Heart left ventricle (tissue), 16 donors: Measurements from ENCODE around the gene JUP. TPM values are rescaled to one million over a fixed set of nuclear protein-coding genes. Genes with fewer than 3 reads are reported as not detected.

Experiments
- ATAC-seq, 4 donors: fragments of 200-7000 bp; cut with Tn5 transposase; one replicate each; pipeline ENCODE4 v1.9.1; 2020 to 2022; ENCODE audit warnings: moderate library complexity in 4 of 4, mild to moderate bottlenecking in 3 of 4, moderate number of reproducible peaks in 1 of 4
- DNase-seq, 5 donors: peaks; one replicate each; pipeline ENCODE4 v3.0.0-alpha.2; 2020
- H3K27ac ChIP-seq, 12 donors: fragments of 200-600 bp; sonication (generic) in 4 of 12; one replicate each; pipeline versions ENCODE4 v1.5.0 to v1.8.0; 2016 to 2022; ENCODE audit warnings: mild to moderate bottlenecking in 2 of 12
- H3K27me3 ChIP-seq, 9 donors: fragments of 200-600 bp; sonication (generic) in 2 of 9; one replicate each; pipeline versions ENCODE4 v1.5.1 to v1.8.0; 2016 to 2022; ENCODE audit warnings: mild to moderate bottlenecking in 3 of 9
- H3K36me3 ChIP-seq, 9 donors: fragments of 200-600 bp; sonication (generic) in 2 of 9; one replicate each; pipeline versions ENCODE4 v1.5.0 to v1.8.0; 2018 to 2022; ENCODE audit warnings: mild to moderate bottlenecking in 2 of 9
- H3K4me1 ChIP-seq, 12 donors: fragments of 200-600 bp; sonication (generic) in 4 of 12; one replicate each; pipeline versions ENCODE4 v1.5.0 to v1.8.0; 2016 to 2022; ENCODE audit warnings: mild to moderate bottlenecking in 3 of 12
- H3K4me3 ChIP-seq, 12 donors: fragments of 200-600 bp; sonication (generic) in 4 of 12; one replicate each; pipeline versions ENCODE4 v1.5.0 to v1.8.0; 2017 to 2022; ENCODE audit warnings: mild to moderate bottlenecking in 9 of 12, moderate library complexity in 4 of 12
- H3K9me3 ChIP-seq, 12 donors: fragments of 200-600 bp; sonication (generic) in 4 of 12; one replicate each; pipeline versions ENCODE4 v1.5.0 to v1.8.0; 2016 to 2022; ENCODE audit warnings: mild to moderate bottlenecking in 1 of 12
- POLR2A ChIP-seq, 2 donors: fragments of 450-650 bp; IDR thresholded peaks; one replicate each; pipeline ENCODE4 v1.6.1; 2017; ENCODE audit warnings: antibody characterized with exemption in 2 of 2, mild to moderate bottlenecking in 2 of 2, moderate library complexity in 2 of 2
- WGBS, 4 donors: extraction: QIAGEN DNeasy Blood & Tissue Kit in 2 of 4; methylation state at CpG; one replicate each; pipeline versions ENCODE4 v1.1.5 to v1.1.7; 2013 to 2018; 5-methylcytosine and 5-hydroxymethylcytosine counted together
- intact Hi-C, 10 donors: fragments of 100-400 bp; cut with DNase I; formaldehyde crosslinking; loops; one replicate each; pipeline versions ENCODE4 v1.11.1 to v1.14.2; 2022
- polyA plus RNA-seq, 2 donors: library from polyadenylated mRNA; stranded (reverse); fragments of 200-250 nt; gene quantifications; one replicate each; pipeline ENCODE4 v1.2.3, GENCODE V29; 2013
- total RNA-seq, 9 donors: library from RNA; depleted of rRNA in 2 of 9; stranded (reverse); fragments of >200 nt in 2 of 9; fragmentation: NEBNext Ultra II Directional in 3 of 9; extraction: Animal tissue kit (Norgen Biotek cat#: 25700) in 3 of 9; gene quantifications; one replicate each; pipeline versions ENCODE4 v1.1.0 to v1.2.4, GENCODE V29; 2016 to 2023
- TF ChIP-seq, protein P1 (sequence below), 12 donors: fragments of 200-600 bp; sonication (generic) in 4 of 12; IDR thresholded peaks; one replicate each; pipeline versions ENCODE4 v1.5.0 to v1.8.0; 2018 to 2022; ENCODE audit warnings: antibody characterized with exemption in 12 of 12, mild to moderate bottlenecking in 5 of 12
- donor health status: ischemic (EF 13 %, LVEDD 7.1; RV severe dilation, severe dysfunction).
- donor health status: healthy with polysubstance abuse.
- donor health status: DM: no; HTN: yes; CAD: no.
- donor health status: DM: no; HTN: no; CAD: no.
- donor health status: ischemic (EF 25% LVEDD 6.9; RV normal size, moderate dysfunction).
- donor health status: ischemic (EF 25% LVEDD 5.7; RV mildly dilated, moderate dysfunction).
- donor health status: healthy.
- donor health status: DM: yes; HTN: yes; CAD: no.
- donor health status: ischemic (EF 35%, LVEDD 5.7; RV mildly dilated, moderate dysfunction).
- donor health status: nonischemic (EF 11% LVEDD 7.7; RV severe dilation, severe dysfunction).
- donor health status: DM: yes; HTN: yes; CAD: no.
- donor health status: PGD.
- donor health status: ischemic (EF 29% LVEDD 5.4; RV normal size, mild dysfunction).
- donor health status: nonischemic (EF 23%, LVEDD 6.1; RV moderate dilation, normal function).

The JUP gene
- total and polyA plus RNA-seq, 11 donors: 94.6 to 503 (median 159) TPM

DNA sequence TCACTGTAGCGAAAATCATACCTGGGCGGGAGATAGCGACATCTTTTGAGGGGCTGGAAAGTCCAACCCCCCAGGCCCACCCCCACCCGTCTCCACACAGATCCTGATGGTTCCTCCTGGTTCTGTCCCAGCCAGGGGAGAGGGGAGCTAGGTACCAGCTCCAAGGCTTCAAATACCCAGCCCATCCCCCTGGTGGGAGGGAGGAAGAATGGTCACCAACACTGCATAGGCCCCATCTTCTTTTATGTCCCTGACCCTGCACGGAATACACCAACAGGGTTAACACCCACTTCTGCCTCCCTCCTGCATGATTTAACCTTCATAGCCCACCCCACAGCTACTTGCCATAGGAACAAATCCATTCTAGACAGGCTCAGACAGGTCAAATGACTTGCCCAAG lies 61.4 kb downstream of the JUP start:
- TF ChIP-seq POLR2A (IDR thresholded peaks at IDR 0.05): no peak
- TF ChIP-seq, protein P1, sequence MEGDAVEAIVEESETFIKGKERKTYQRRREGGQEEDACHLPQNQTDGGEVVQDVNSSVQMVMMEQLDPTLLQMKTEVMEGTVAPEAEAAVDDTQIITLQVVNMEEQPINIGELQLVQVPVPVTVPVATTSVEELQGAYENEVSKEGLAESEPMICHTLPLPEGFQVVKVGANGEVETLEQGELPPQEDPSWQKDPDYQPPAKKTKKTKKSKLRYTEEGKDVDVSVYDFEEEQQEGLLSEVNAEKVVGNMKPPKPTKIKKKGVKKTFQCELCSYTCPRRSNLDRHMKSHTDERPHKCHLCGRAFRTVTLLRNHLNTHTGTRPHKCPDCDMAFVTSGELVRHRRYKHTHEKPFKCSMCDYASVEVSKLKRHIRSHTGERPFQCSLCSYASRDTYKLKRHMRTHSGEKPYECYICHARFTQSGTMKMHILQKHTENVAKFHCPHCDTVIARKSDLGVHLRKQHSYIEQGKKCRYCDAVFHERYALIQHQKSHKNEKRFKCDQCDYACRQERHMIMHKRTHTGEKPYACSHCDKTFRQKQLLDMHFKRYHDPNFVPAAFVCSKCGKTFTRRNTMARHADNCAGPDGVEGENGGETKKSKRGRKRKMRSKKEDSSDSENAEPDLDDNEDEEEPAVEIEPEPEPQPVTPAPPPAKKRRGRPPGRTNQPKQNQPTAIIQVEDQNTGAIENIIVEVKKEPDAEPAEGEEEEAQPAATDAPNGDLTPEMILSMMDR (IDR thresholded peaks at IDR 0.05): no peak
- WGBS, 4 donors: 84 to 93% (median 90%) methylated on average over 3 to 5 of the region's 5 CpGs
- intact Hi-C loops: no loop called here

DNA sequence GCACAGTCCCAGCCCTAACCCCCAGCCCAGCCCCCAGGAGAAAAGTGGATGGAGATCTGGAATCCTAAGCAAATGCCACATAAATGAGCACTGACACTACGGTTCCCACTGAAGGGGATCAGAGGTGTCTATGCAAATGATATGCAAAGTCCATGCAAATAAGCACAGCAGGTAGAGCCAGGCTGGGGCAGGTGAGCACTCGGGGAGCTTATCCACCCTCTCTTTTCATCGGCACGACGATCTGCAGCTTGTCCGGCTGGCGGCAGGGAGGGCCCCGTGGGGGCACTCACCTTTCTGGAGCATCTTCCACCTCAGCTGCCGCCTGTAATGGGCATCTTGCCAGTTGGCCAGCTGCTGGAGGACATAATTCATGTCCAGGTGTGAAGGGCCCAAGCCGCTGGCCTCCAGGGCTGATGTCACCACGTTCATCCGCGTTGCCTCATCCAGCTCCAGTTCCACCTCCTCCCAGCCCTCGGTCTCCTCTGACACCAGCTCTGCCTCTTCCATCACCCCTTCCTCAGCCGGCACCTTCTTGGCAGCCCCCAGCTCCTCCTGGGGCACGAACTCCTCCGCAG lies 61.9 kb downstream of the JUP start:
- ATAC-seq (no peak), DNase-seq (no peak)
- 64 to 70% (median 66%) methylated on average over 12 to 17 of the region's 17 CpGs for WGBS, 4 donors
- intact Hi-C loops: no loop called here
- Histone ChIP-seq H3K4me3 (no peak overlapping the region), H3K36me3 (no peaks in the 10 kb centered on the region), H3K9me3 (no peaks in the 10 kb centered on the region), H3K27me3 (no peaks in the 10 kb centered on the region), H3K27ac (no peak overlapping the region), H3K4me1 (no peaks in the 10 kb centered on the region)
- no peak for TF ChIP-seq POLR2A (IDR thresholded peaks at IDR 0.05)
- TF ChIP-seq, protein P1 (IDR thresholded peaks at IDR 0.05): no peak

More for the DNA sequence above, 61.4 kb downstream of the JUP start:
- Histone ChIP-seq H3K9me3 (no peaks in the 10 kb centered on the region), H3K4me1 (no peaks in the 10 kb centered on the region), H3K27me3 (no peaks in the 10 kb centered on the region), H3K4me3 (no peak overlapping the region), H3K36me3 (no peaks in the 10 kb centered on the region), H3K27ac (no peak overlapping the region)
- no peak for ATAC-seq
- DNase-seq: no peak

GRCh38 chr17:41723801-41724475 lies 62.6 kb downstream of the JUP start:
- Histone ChIP-seq H3K4me1 (no peaks in the 10 kb centered on the region), H3K4me3 (no peak overlapping the region), H3K9me3 (no peaks in the 10 kb centered on the region), H3K27me3 (no peaks in the 10 kb centered on the region), H3K27ac (no peak overlapping the region), H3K36me3 (no peaks in the 10 kb centered on the region)
- ATAC-seq (no peak), DNase-seq (no peak)
- intact Hi-C loops: no loop called here
- WGBS, 4 donors: 75 to 86% (median 76%) methylated on average over 7 to 12 of the region's 12 CpGs
- TF ChIP-seq, protein P1 (IDR thresholded peaks at IDR 0.05): no peak
- no peak for TF ChIP-seq POLR2A (IDR thresholded peaks at IDR 0.05)

DNA sequence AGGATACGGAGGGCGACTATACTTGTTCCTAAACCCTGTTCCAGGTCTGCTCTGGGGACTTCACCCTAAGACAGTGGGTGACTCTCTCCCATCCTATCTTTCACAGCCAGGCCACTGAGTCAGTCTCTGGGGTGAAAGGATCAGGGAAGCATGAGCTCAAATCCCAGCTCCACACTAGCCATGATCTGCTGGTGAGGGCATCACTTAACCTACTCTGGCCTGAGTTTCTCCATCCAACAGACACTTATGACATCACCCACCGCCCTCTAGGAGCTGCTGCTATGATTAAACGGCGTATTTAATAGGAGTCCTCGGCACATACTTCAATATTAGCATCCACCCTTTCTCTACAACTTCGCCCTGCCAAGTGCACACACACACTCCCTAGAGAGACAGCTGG lies 64.3 kb downstream of the JUP start:
- Histone ChIP-seq H3K4me3 (no peak overlapping the region), H3K27ac (no peak overlapping the region), H3K27me3 (no peaks in the 10 kb centered on the region), H3K9me3 (no peaks in the 10 kb centered on the region), H3K36me3 (no peaks in the 10 kb centered on the region), H3K4me1 (peaks cover 0 to 11% (median 0%) of the 10 kb centered on the region in 12 donors)
- DNase-seq: no peak
- TF ChIP-seq, protein P1 (IDR thresholded peaks at IDR 0.05): no peak
- TF ChIP-seq POLR2A (IDR thresholded peaks at IDR 0.05): no peak
- intact Hi-C loops: no loop called here
- ATAC-seq: no peak
- WGBS, 4 donors: 87 to 89% (median 89%) methylated on average over 7 of the region's 7 CpGs
